ENCODE measurements around the gene RABEPK.

Gene RABEPK, protein sequence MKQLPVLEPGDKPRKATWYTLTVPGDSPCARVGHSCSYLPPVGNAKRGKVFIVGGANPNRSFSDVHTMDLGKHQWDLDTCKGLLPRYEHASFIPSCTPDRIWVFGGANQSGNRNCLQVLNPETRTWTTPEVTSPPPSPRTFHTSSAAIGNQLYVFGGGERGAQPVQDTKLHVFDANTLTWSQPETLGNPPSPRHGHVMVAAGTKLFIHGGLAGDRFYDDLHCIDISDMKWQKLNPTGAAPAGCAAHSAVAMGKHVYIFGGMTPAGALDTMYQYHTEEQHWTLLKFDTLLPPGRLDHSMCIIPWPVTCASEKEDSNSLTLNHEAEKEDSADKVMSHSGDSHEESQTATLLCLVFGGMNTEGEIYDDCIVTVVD

DNA sequence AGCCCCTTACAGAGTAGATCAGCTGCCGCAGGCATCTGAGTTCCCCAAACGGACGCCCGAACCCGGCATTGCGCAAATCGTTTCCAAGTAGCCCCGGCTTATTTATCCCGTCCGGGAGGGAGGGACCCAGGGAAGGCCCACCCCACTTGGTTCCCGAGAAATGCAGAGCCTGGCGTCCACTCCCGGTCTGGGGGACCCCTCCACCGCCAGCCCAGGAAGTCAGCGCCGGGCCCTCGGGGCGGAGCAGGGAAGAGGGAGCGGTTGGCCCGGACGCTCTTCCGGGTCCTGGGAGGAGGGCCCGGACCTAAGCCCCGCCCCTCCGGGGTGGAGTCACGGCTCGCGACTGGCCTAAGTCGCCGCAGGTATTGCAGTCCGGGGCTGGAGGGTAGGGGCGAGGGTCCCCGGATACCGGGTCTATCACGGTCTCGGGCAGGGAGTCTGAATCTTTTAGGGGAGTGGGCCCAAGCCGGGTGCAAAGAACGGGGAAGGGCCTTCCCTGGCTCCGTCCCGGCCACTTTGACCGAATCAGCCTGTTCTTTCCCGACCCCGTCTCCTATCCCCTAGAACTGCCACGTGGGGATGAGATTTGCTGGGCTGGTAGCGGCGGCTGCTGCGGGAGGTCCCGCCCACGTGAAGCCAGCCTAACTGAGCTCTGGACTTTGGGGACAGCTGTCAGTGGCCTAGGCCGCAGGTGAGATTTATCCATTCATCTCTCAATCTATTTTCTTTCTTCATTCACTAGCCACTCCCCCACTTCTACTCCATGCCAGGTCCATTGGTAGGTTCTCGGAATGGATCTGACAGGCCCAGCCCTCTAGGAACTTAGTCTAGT lies at the start of gene RABEPK:
TSS of gene RABEPK (plus strand) at position 327 of the 832 bp plus-strand sequence. CDS start 2,472 bp downstream, outside the sequence.
- CTCF ChIA-PET: interaction anchor here (1.4 kb wide), 1 partner anchor 10 kb away, joined by 6 read pairs; no protein-coding TSS in a partner anchor

DNA sequence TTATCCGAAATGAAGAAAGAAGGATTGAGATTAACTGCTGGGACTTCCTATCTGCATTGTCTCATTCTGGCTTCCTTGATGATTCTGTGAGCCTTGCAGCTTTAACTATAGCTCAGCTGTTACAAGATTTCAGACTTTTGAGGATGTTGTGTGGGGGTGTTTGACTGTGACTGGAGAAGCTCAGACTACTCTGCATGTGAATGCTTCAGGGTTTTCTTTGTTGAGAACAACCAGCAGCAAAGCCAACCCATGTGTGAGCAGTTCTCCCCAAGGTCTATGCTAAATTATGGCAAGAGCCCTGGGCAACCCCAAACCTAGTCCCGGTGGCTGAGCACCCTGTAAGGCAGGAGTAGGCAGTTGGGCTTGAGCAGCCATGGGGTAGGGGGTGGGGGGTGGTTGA lies 48.6 kb upstream of the RABEPK start:
- DNase-seq (ENCODE audit: low read depth, low spot score): no peak
- ChIA-PET CTCF (interaction anchor here (1.8 kb wide), 1 partner anchor 9 kb away, joined by 5 read pairs; the partner anchor contains the start of gene SCAI), POLR2A (interaction anchor here (1.1 kb wide), 1 partner anchor 10 kb away, joined by 4 read pairs; no protein-coding TSS in a partner anchor)
- TF ChIP-seq, protein P1, sequence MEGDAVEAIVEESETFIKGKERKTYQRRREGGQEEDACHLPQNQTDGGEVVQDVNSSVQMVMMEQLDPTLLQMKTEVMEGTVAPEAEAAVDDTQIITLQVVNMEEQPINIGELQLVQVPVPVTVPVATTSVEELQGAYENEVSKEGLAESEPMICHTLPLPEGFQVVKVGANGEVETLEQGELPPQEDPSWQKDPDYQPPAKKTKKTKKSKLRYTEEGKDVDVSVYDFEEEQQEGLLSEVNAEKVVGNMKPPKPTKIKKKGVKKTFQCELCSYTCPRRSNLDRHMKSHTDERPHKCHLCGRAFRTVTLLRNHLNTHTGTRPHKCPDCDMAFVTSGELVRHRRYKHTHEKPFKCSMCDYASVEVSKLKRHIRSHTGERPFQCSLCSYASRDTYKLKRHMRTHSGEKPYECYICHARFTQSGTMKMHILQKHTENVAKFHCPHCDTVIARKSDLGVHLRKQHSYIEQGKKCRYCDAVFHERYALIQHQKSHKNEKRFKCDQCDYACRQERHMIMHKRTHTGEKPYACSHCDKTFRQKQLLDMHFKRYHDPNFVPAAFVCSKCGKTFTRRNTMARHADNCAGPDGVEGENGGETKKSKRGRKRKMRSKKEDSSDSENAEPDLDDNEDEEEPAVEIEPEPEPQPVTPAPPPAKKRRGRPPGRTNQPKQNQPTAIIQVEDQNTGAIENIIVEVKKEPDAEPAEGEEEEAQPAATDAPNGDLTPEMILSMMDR (IDR thresholded peaks at IDR 0.05; ENCODE audit: insufficient read depth, low read length, missing control alignments): no peak
- H3K4me3 ChIP-seq (ENCODE audit: low read depth, low read length): no peak overlapping the region

More for the DNA sequence above, at the start of gene RABEPK:
- DNase-seq (ENCODE audit: low read depth, low spot score): peak; percentile 72
- TF ChIP-seq, protein P1 (IDR thresholded peaks at IDR 0.05; ENCODE audit: insufficient read depth, low read length, missing control alignments): no peak
- POLR2A ChIA-PET: interaction anchor here (0.9 to 1.2 kb wide), 2 partner anchors 9 to 25 kb away, joined by 3 read pairs; no protein-coding TSS in a partner anchor
- peak within 1 kb of the TSS; percentile 88 for H3K4me3 ChIP-seq (ENCODE audit: low read depth, low read length)

DNA sequence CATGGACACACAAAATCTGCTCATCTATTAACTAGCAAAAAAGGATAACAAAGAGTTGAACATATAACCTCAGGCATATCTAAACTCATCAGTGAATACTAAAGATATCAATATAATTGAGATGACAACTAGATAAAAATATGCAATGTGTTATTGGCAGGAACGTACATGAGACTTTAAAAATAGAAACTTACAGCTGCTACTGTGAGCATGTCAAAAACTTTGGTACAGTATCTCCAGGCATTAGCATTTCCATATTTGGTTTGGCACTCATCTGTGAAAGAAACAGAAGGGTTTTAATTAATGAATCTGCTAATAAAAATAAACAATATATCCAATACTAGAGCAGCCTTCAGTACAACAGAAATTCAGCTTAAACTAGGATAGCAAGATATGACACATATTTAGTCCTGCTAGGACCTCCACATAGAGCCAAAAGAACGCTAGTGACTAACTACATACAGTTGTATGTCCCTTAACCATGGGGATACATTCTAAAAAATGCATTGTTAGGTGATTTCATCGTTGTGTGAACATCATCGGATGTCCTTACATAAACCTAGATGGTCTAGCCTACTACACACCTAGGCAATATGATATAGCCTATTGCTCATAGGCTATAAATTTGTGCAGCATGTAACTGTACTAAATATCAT lies 46.5 kb upstream of the RABEPK start:
- CTCF ChIA-PET: interaction anchor here (1.4 to 3.6 kb wide), 2 partner anchors 8 to 11 kb away, joined by 4 to 21 read pairs; partner anchors contain the start of gene SCAI
- no peak overlapping the region for H3K4me3 ChIP-seq (ENCODE audit: low read depth, low read length)
- TF ChIP-seq, protein P1 (IDR thresholded peaks at IDR 0.05; ENCODE audit: insufficient read depth, low read length, missing control alignments): no peak
- POLR2A ChIA-PET: no interaction called here
- DNase-seq (ENCODE audit: low read depth, low spot score): no peak

DNA sequence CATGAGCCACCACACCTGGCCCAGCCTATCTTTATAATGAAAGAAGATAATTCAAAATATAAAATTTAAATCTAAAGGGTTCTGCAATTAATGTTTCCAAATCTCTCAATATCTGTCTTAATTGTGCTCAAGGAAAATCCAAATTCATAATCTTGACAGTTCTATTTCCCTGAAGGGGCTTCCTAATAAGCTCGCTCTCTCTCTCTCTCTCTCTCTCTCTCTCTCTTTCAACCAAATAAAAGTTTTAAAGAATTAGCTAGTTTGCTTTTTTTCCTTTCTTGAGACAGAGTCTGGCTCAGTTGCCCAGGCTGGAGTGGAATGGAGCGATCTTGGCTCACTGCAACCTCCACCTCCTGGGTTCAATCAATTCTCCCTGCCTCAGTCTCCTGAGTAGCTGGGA lies 43.8 kb upstream of the RABEPK start:
- POLR2A ChIA-PET: no interaction called here
- CTCF ChIA-PET: interaction anchor here (0.9 to 1.5 kb wide), 4 partner anchors 9 to 15 kb away, joined by 3 to 6 read pairs (median 4); no protein-coding TSS in a partner anchor
- H3K4me3 ChIP-seq (ENCODE audit: low read depth, low read length): no peak overlapping the region
- no peak for DNase-seq (ENCODE audit: low read depth, low spot score)
- TF ChIP-seq, protein P1 (IDR thresholded peaks at IDR 0.05; ENCODE audit: insufficient read depth, low read length, missing control alignments): no peak

DNA sequence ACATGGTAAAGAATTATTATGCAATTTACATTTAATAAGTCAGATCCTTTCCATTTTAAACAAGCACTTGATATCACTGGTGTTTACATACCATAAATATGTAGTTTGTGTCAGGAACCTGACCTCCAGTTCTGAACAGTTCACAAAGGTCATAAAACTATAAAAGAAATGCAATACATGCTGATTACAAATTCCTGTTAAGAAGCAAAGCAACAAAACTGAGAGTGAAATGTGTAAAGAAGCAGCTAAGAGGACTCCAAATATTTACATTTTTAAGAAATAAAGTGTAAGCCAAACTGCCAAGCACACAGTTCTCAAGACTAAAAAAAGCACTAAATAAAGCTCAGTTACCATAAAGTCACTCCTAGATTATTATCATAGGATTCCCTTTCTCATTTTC lies 39.6 kb upstream of the RABEPK start:
- ChIA-PET CTCF (interaction anchor here (1.1 to 1.2 kb wide), 2 partner anchors 13 to 17 kb away, joined by 3 to 8 read pairs; partner anchors contain the start of gene SCAI), POLR2A (no interaction called here)
- H3K4me3 ChIP-seq (ENCODE audit: low read depth, low read length): no peak overlapping the region
- TF ChIP-seq, protein P1 (IDR thresholded peaks at IDR 0.05; ENCODE audit: insufficient read depth, low read length, missing control alignments): no peak
- DNase-seq (ENCODE audit: low read depth, low spot score): no peak

All from AG04449 (cell line).